Mucosa of gallbladder (tissue), 1 donor: ENCODE results near the gene PEAK1. TPM values are rescaled to one million over a fixed set of nuclear protein-coding genes. Genes with fewer than 3 reads are reported as not detected.
A peak's percentile ranks its signal among the peaks of the same experiment; 100 is the strongest.
"Not testable (repeated sequence)": the region's sequence is repeated elsewhere in the genome, so short reads cannot be mapped to it uniquely, and the experiment has no call there.

Experiments
- DNase-seq: peaks from one replicate; pipeline ENCODE4 v3.0.0-alpha.2; 2020; ENCODE audit warnings: low spot score
- total RNA-seq: library from RNA; stranded (reverse); gene quantifications from one replicate; pipeline ENCODE4 v1.2.1, GENCODE V29; 2021
- donor health status: DM: no; HTN: no; CAD: no.

The PEAK1 gene
- total RNA-seq, 1 donor from 2014 or later = 62.1 TPM

- DNase-seq = no peak
Measured at GRCh38 chr15:77311618-77312398, 108.1 kb downstream of the PEAK1 start.

GRCh38 chr15:77311020-77311419 is 108.9 kb downstream of the PEAK1 start:
- DNase-seq = no peak

GRCh38 chr15:77309392-77309791 is 110.5 kb downstream of the PEAK1 start:
- DNase-seq = no peak

- no peak for DNase-seq
Measured at GRCh38 chr15:77305953-77306352, 114.0 kb downstream of the PEAK1 start.

- DNase-seq = no peak
Measured at GRCh38 chr15:77296773-77297337, 123.0 kb downstream of the PEAK1 start.

GRCh38 chr15:77295446-77295845 is 124.5 kb downstream of the PEAK1 start:
- DNase-seq = no peak

GRCh38 chr15:77292969-77293558 is 126.8 kb downstream of the PEAK1 start:
- DNase-seq = no peak

- no peak for DNase-seq
Measured at GRCh38 chr15:77291107-77291506, 128.8 kb downstream of the PEAK1 start.

GRCh38 chr15:77287385-77287784 is 132.5 kb downstream of the PEAK1 start:
- DNase-seq = no peak

GRCh38 chr15:77285057-77285997 is 134.6 kb downstream of the PEAK1 start:
- no peak for DNase-seq

- peak; percentile 28 for DNase-seq
Measured at GRCh38 chr15:77282333-77282732, 137.6 kb downstream of the PEAK1 start.

GRCh38 chr15:77276943-77277342 is 143.0 kb downstream of the PEAK1 start:
- DNase-seq = no peak

- no peak for DNase-seq
Measured at GRCh38 chr15:77276096-77276495, 143.8 kb downstream of the PEAK1 start.

- not testable (repeated sequence) for DNase-seq
Measured at GRCh38 chr15:77273136-77273535, 146.8 kb downstream of the PEAK1 start.

GRCh38 chr15:77266708-77267386 is 153.1 kb downstream of the PEAK1 start:
- DNase-seq = no peak

- no peak for DNase-seq
Measured at GRCh38 chr15:77255385-77255784, 164.5 kb downstream of the PEAK1 start.

GRCh38 chr15:77251662-77252061 is 168.2 kb downstream of the PEAK1 start:
- DNase-seq = no peak

GRCh38 chr15:77247116-77247515 is 172.8 kb downstream of the PEAK1 start:
- no peak for DNase-seq

- no peak for DNase-seq
Measured at GRCh38 chr15:77243716-77244401, 176.0 kb downstream of the PEAK1 start.

- no peak for DNase-seq
Measured at GRCh38 chr15:77243135-77243534, 176.8 kb downstream of the PEAK1 start.
